NK-92 (cell line): ENCODE measurements around the gene MYT1.
"Not testable (repeated sequence)": the region's sequence is repeated elsewhere in the genome, so short reads cannot be mapped to it uniquely, and the experiment has no call there.

ENCODE experiments used
- DNase-seq: peaks from one replicate; lab custom pipeline; 2025; ENCODE audit not compliant: unreplicated experiment; lab: John Stamatoyannopoulos, UW

Gene MYT1

GRCh38 chr20:64261138-64261537, 96.9 kb downstream of the MYT1 start:
- no peak for DNase-seq

DNA sequence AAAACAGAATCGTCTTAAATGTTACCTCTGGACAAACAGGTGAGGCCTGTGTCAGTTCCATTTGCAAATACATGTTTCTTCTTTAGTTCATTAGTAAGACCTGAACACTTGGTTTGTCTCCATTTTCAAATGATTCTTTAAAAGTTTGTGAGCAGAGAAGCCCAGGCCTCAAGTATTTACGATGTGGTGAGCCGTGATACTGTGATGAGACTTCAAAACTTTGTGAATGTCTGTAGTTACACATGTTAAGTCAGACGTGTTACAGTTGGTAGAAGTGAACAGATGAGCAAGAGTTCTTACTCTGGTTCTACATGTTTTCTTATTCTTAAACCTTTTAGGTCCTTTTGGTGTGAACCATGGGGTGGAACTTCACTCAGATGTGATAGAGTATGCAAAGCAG, 99.8 kb downstream of the MYT1 start:
- DNase-seq, result no peak

- no peak for DNase-seq
Measured at GRCh38 chr20:64265201-64265600, 100.9 kb downstream of the MYT1 start.

- DNase-seq, result no peak
Measured at GRCh38 chr20:64266988-64267387, 102.7 kb downstream of the MYT1 start.

GRCh38 chr20:64268174-64268573, 103.9 kb downstream of the MYT1 start:
- no peak for DNase-seq

- DNase-seq, result no peak
Measured at GRCh38 chr20:64269604-64270411, 105.6 kb downstream of the MYT1 start.

DNA sequence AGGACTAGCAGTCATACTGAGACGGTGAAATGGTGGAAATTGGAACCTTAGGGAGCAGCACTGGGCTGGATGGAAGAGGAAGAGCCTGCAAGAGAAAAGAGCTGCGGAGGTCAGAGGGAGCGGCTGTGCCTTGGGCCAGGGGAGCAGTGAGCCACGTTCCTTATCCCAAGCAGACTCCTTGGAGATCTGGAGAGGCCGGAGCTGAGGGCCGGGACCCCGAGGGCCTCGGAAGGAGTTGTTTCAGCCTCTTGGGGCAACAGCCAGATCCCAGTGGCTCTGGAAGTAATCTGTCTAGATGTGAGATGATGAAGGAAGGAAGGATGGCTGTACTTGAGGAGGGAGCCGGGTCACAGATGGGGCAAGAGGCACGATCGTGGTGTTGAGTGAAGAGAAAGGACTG, 107.4 kb downstream of the MYT1 start:
- no peak for DNase-seq

GRCh38 chr20:64273109-64273508, 108.9 kb downstream of the MYT1 start:
- DNase-seq, result no peak

GRCh38 chr20:64276817-64277216, 112.6 kb downstream of the MYT1 start:
- no peak for DNase-seq

DNA sequence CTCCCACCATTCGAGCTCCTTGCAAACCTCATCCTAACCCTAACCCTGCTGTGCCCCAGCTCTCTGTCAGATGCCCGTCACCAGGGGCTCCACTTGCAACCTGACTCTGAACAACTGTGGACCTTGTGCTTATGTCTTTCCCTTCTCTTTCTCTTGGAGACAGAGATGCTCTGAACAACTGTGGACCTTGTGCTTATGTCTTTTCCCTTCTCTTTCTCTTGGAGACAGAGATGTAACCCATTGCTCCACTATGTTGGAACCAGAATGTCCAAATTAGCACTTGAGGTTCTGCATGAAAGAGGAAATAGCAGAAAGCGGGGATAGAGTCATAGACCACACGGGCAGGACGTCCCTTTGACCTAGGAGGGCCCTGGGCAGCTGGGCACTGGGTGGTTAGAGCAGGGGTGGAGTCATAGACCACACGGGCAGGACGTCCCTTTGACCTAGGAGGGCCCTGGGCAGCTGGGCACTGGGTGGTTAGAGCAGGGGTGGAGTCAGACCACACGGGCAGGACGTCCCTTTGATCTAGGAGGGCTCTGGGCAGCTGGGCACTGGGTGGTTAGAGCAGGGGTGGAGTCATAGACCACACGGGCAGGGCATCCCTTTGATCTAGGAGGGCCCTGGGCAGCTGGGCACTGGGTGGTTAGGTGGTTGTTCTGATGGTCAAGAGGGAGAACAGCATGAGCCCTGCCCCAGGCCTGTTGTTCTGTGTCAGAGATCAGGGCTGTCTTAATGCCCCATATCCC, 113.5 kb downstream of the MYT1 start:
- no peak for DNase-seq

DNA sequence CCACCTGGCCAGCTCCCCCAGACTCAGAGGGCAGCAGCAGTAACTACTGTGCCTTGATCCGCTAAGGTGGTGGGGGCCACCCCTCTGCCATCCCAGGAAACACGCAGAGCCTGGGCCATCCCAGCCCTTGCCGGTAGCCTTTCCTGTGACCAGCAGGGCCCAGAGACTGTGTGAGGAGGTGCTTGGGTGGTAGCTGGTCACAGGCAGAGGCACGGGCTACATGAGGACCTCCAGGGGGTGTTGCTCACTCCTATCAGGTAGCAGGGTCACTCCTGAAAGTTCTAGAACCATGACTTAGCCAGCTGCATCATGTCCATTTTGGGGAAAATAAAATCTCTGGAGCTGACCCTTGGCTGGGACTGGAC, 114.0 kb downstream of the MYT1 start:
- DNase-seq, result no peak

GRCh38 chr20:64279826-64280459, 115.7 kb downstream of the MYT1 start:
- no peak for DNase-seq

DNA sequence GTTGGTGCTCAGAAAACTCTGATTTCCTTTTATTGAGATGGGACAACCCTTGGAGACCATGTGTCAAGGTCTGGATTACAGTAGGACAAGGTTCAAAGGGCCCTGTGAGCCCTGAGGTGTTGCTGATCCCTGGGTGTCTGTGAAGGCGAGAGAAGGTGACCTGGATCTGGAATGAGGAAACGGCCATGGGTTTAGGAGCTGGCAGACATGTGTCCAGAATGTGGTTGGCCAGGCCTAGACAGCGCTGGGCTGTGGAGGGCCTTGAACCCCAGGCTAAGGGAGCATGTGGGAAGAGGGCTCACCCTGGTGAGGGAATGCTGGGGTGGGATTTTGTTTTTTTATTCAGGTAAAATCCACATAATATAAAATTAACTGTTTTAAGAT, 116.2 kb downstream of the MYT1 start:
- DNase-seq, result no peak

GRCh38 chr20:64283646-64284045, 119.4 kb downstream of the MYT1 start:
- no peak for DNase-seq

- not testable (repeated sequence) for DNase-seq
Measured at GRCh38 chr20:64285579-64286446, 121.6 kb downstream of the MYT1 start.

DNA sequence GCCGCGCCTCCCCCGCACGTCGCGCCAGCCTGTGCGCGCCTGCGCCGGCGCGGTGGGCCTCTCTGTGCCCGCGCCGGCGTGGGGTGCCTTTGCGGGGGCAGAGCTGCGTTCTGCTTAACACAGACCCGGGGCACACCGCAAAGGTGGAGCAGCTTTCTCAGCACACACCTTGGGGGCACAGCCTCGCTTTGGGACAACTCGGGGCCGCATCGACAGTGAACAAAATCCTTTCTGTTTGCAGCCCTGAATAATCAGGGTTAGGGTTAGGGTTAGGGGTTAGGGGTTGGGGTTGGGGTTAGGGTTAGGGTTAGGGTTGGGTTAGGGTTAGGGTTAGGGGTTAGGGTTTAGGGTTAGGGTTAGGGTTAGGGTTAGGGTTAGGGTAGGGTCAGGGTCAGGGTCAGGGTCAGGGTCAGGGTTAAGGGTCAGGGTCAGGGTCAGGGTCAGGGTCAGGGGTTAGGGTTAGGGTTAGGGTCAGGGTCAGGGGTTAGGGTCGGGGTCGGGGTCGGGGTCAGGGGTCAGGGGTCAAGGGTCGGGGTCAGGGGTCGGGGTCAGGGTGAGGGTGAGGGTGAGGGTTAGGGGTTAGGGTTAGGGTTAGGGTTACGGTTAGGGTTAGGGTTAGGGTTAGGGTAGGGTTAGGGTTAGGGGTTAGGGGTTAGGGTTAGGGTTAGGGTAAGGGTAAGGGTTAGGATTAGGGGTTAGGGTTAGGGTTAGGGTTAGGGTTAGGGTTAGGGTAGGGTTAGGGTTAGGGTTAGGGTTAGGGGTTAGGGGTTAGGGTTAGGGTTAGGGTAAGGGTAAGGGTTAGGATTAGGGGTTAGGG, 122.4 kb downstream of the MYT1 start:
- DNase-seq, result not testable (repeated sequence)

GRCh38 chr20:64287264-64287590, 123.0 kb downstream of the MYT1 start:
- not testable (repeated sequence) for DNase-seq
